K562 (cell line): Measurements from ENCODE around the gene NDST1. TPM values are rescaled to one million over a fixed set of nuclear protein-coding genes. Genes with fewer than 3 reads are reported as not detected.

ENCODE experiments used
- ATAC-seq: fragments of 200-7000 bp; cut with Tn5 transposase; 3 replicates; pipeline ENCODE4 v1.9.1; 2020; ENCODE audit warnings: moderate library complexity
- BruUV-seq: library from RNA; stranded (reverse); fragments of 400-500 nt; replicated peaks from 2 replicates; lab custom pipeline; 2021; lab: Mats Ljungman, UMichigan
- CTCF ChIA-PET: fragments of 300-600 bp; formaldehyde crosslinking; extraction: SDS; loops from one replicate; lab custom pipeline; 2021; ENCODE audit warnings: low intra/inter-chr PET ratio; lab: Yijun Ruan, JAX
- POLR2A ChIA-PET: fragments of 300-600, 350-650 bp; sonication (Branson Sonifier 250); formaldehyde crosslinking; extraction: SDS; loops from one replicate; lab custom pipeline; 2021; ENCODE audit warnings: antibody characterized with exemption, inconsistent platforms; lab: Yijun Ruan, JAX
- DNase-seq, 4 experiments: peaks; one replicate each; pipeline versions ENCODE4 v3.0.0 to v3.0.0-alpha.2; 2011 to 2018; ENCODE audit warnings: low spot score in 3 of 4, mixed read lengths in 3 of 4; ENCODE audit errors: extremely low read depth in 1 of 4
- FAIRE-seq: peaks from 2 replicates; lab custom pipeline; 2011; peaks lifted over from hg19 to GRCh38; lab: Jason Lieb, UNC
- H2AFZ ChIP-seq: 2 replicates; pipeline ENCODE4 v1.6.0; 2011; ENCODE audit warnings: low read depth, low read length, control low read depth, inconsistent platforms
- H3K27ac ChIP-seq: fragments of 200-600 bp; 3 replicates; pipeline ENCODE4 v1.8.0; 2011; ENCODE audit warnings: low read depth, mild to moderate bottlenecking, control low read depth, inconsistent platforms, low read length, moderate library complexity, mixed read lengths; ENCODE audit errors: extremely low read depth
- H3K27me3 ChIP-seq, 2 experiments: fragments of 300-600 bp in 1 of 2; 2 replicates in 1 of 2; 3 replicates in 1 of 2; pipeline versions ENCODE4 v1.6.0 to v1.8.0; 2011; ENCODE audit warnings: inconsistent platforms in 2 of 2, low read length in 2 of 2, mild to moderate bottlenecking in 1 of 2, mixed read lengths in 1 of 2, moderate library complexity in 1 of 2; ENCODE audit not compliant: control insufficient read depth in 2 of 2, insufficient read depth in 2 of 2
- H3K36me3 ChIP-seq: fragments of 300-600 bp; 3 replicates; pipeline ENCODE4 v1.8.0; 2011; ENCODE audit warnings: mild to moderate bottlenecking, low read length, inconsistent platforms; ENCODE audit not compliant: control insufficient read depth, insufficient read depth
- H3K4me1 ChIP-seq, 2 experiments: fragments of 200-600 bp in 1 of 2; replicated peaks in 1 of 2; 2 replicates in 1 of 2; 3 replicates in 1 of 2; pipeline versions ENCODE4 v1.5.1 to v1.8.0; 2011; ENCODE audit warnings: inconsistent platforms in 2 of 2, low read length in 2 of 2, mild to moderate bottlenecking in 1 of 2, mixed read lengths in 1 of 2, moderate library complexity in 1 of 2; ENCODE audit not compliant: control insufficient read depth in 2 of 2, insufficient read depth in 2 of 2
- H3K4me2 ChIP-seq: 2 replicates; pipeline ENCODE4 v1.6.1; 2011; ENCODE audit warnings: low read length, control low read depth, inconsistent platforms, mixed read lengths; ENCODE audit not compliant: insufficient read depth
- H3K4me3 ChIP-seq: fragments of 200-600 bp; sonication (generic), shearing (Covaris generic); 2 replicates; pipeline ENCODE4 v1.5.1; 2016; ENCODE audit warnings: control low read depth, inconsistent platforms
- H3K79me2 ChIP-seq: fragments of 200-600 bp; 3 replicates; pipeline ENCODE4 v1.8.0; 2011; ENCODE audit warnings: low read length, inconsistent platforms; ENCODE audit not compliant: control insufficient read depth, insufficient read depth
- H3K9ac ChIP-seq, 2 experiments: 2 replicates each; pipeline versions ENCODE4 v1.6.0 to v1.6.1; 2011; ENCODE audit warnings: low read depth in 2 of 2, low read length in 2 of 2, control low read depth in 1 of 2, inconsistent platforms in 1 of 2, mild to moderate bottlenecking in 1 of 2, mixed read lengths in 1 of 2; ENCODE audit not compliant: insufficient read depth in 1 of 2
- H3K9me1 ChIP-seq: one replicate; pipeline ENCODE4 v1.6.0; 2011; ENCODE audit warnings: inconsistent platforms, mild to moderate bottlenecking, low read length, moderate library complexity; ENCODE audit not compliant: control insufficient read depth, insufficient read depth
- H3K9me3 ChIP-seq: replicated peaks from 2 replicates; pipeline ENCODE4 v1.5.1; 2011; ENCODE audit warnings: low read depth, low read length, inconsistent platforms; ENCODE audit not compliant: control insufficient read depth, insufficient read depth
- H4K20me1 ChIP-seq: replicated peaks from 2 replicates; pipeline ENCODE4 v1.6.1; 2011; ENCODE audit warnings: low read length, inconsistent platforms, mixed read lengths; ENCODE audit not compliant: control insufficient read depth, insufficient read depth
- ATF1 ChIP-seq, 2 experiments: fragments of 450-650 bp in 1 of 2; IDR thresholded peaks; 2 replicates each; pipeline ENCODE4 v1.6.1; 2016; ENCODE audit warnings: missing compliant biosample characterization in 1 of 2, missing genetic modification characterization in 1 of 2
- RBM25 ChIP-seq: fragments of 200-400 bp; formaldehyde crosslinking; IDR thresholded peaks from 2 replicates; pipeline ENCODE4 v1.6.1; 2018; ENCODE audit warnings: low read length, low read depth, moderate library complexity; ENCODE audit not compliant: severe bottlenecking
- ZNF239 ChIP-seq: fragments of 250-450 bp; sonication (Bioruptor Pico); IDR thresholded peaks from 2 replicates; pipeline ENCODE4 v1.4.0; 2020; ENCODE audit warnings: mild to moderate bottlenecking
- ZNF518B ChIP-seq: fragments of 250-450 bp; sonication (Bioruptor Pico); IDR thresholded peaks from 2 replicates; pipeline ENCODE4 v1.5.0; 2021; ENCODE audit warnings: mild to moderate bottlenecking, moderate library complexity
- WGBS: fragments of 100-300 bp; shearing (Covaris generic); methylation state at CpG from one replicate; pipeline ENCODE4 v1.1.6; 2016; ENCODE audit warnings: low coverage, mixed read lengths; ENCODE audit not compliant: insufficient coverage; ENCODE audit errors: missing lambda C conversion rate; 5-methylcytosine and 5-hydroxymethylcytosine counted together
- in situ Hi-C: fragments of 300-500 bp; cut with MboI; formaldehyde crosslinking; loops from 4 replicates; pipeline ENCODE4 v1.15.0; 2018; ENCODE audit warnings: inconsistent platforms, mixed read lengths
- intact Hi-C: fragments of 100-400 bp; cut with micrococcal nuclease; formaldehyde crosslinking; loops from 2 replicates; pipeline ENCODE4 v1.14.2; 2022
- polyA plus RNA-seq, 8 experiments: library from polyadenylated mRNA; depleted of rRNA in 4 of 8; stranded (reverse) in 5 of 8; unstranded in 3 of 8; fragments of >200 nt; fragmentation: Nextera tagmentation in 2 of 8; fragmentation: Illumina TruSeq in 1 of 8; extraction: Ambion mirVana in 2 of 8; extraction: Trizol in 1 of 8; gene quantifications; 2 replicates each; pipeline versions ENCODE4 v1.2.1 to v1.2.3, GENCODE V29; 2011 to 2014; ENCODE audit warnings: inconsistent platforms in 1 of 8, missing spikeins in 1 of 8
- total RNA-seq, 7 experiments: library from RNA; depleted of rRNA in 6 of 7; stranded (reverse); fragments of >200 nt in 6 of 7; fragmentation: Illumina TruSeq in 2 of 7; extraction: Trizol in 2 of 7; gene quantifications; 2 replicates each; pipeline versions ENCODE4 v1.2.1 to v1.2.3, GENCODE V29; 2011 to 2021; ENCODE audit warnings: low replicate concordance in 1 of 7
- TF ChIP-seq, protein P1 (sequence below): sonication (generic); formaldehyde crosslinking; IDR thresholded peaks from 2 replicates; pipeline ENCODE4 v1.8.1; 2023; ENCODE audit warnings: mild to moderate bottlenecking, missing genetic modification reagents, moderate library complexity

NDST1 gene
- total and polyA plus RNA-seq, 9 of the 15 experiments (the other 6 are each of a cell fraction or from before 2014, with no cell fraction given): 0.38 to 47.9 (median 9.9) TPM

GRCh38 chr5:150522504-150523414, 14.8 kb downstream of the NDST1 start:
- ChIA-PET CTCF (interaction anchor here (1.2 to 3.0 kb wide), 2 partner anchors 22 to 64 kb away, joined by 3 to 25 read pairs; no protein-coding TSS in a partner anchor), POLR2A (interaction anchor here (0.6 kb wide), 2 partner anchors 11 to 22 kb away, joined by 3 read pairs; no protein-coding TSS in a partner anchor)
- peaks cover 37% of the 10 kb centered on the region for H3K79me2 ChIP-seq
- no peak for ATAC-seq
- TF ChIP-seq ATF1 (CRISPR knock-in tag; IDR thresholded peaks at IDR 0.05) (no peak), ATF1 (tag; IDR thresholded peaks at IDR 0.05) (no peak), ZNF239 (CRISPR knock-in tag) (peak; percentile 86), RBM25 (peak; percentile 23), ZNF518B (no peak)
- TF ChIP-seq, protein P1, sequence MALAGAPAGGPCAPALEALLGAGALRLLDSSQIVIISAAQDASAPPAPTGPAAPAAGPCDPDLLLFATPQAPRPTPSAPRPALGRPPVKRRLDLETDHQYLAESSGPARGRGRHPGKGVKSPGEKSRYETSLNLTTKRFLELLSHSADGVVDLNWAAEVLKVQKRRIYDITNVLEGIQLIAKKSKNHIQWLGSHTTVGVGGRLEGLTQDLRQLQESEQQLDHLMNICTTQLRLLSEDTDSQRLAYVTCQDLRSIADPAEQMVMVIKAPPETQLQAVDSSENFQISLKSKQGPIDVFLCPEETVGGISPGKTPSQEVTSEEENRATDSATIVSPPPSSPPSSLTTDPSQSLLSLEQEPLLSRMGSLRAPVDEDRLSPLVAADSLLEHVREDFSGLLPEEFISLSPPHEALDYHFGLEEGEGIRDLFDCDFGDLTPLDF: no peak
- H3K9ac ChIP-seq: peak overlapping the region in 1 of 2 experiments; percentile 72; a peak in 1 of 4 replicates
- peaks cover 9% of the 10 kb centered on the region for H3K9me1 ChIP-seq
- no peaks in the 10 kb centered on the region for H3K9me3 ChIP-seq
- intact Hi-C loops (loop anchor here (1.0 to 5.0 kb wide), 2 partner anchors 35 to 63 kb away; no protein-coding TSS in a partner anchor), in situ Hi-C loops (no loop called here)
- no peak overlapping the region for H2AFZ ChIP-seq
- H3K36me3 ChIP-seq: peaks cover 40% of the 10 kb centered on the region
- DNase-seq: no peak
- no peaks in the 10 kb centered on the region for H3K27me3 ChIP-seq
- 58% methylated on average over 13 of the region's 14 CpGs for WGBS
- no TSS peak for BruUV-seq
- H3K4me2 ChIP-seq: no peak overlapping the region; the same call in 1 of the 2 replicates
- H3K27ac ChIP-seq: no peak overlapping the region
- H3K4me3 ChIP-seq: no peak overlapping the region
- H3K4me1 ChIP-seq: peaks cover 8 to 30% of the 10 kb centered on the region in 2 experiments
- H4K20me1 ChIP-seq: peaks cover 30% of the 10 kb centered on the region
- FAIRE-seq: no peak
